GM23338 (cell line): Measurements from ENCODE around the gene CLCNKA. TPM values are rescaled to one million over a fixed set of nuclear protein-coding genes. Genes with fewer than 3 reads are reported as not detected.
A peak's percentile ranks its signal among the peaks of the same experiment; 100 is the strongest.

Source experiments
- ATAC-seq: fragments of 200-7000 bp; cut with Tn5 transposase; 3 replicates; pipeline ENCODE4 v1.9.1; 2020
- DNase-seq: peaks from one replicate; pipeline ENCODE4 v3.0.0-alpha.2; 2015; ENCODE audit warnings: low spot score
- H2AFZ ChIP-seq: fragments of 200-600 bp; sonication (generic); 2 replicates; pipeline ENCODE4 v1.8.0; 2016; ENCODE audit warnings: antibody characterized with exemption, mild to moderate bottlenecking, moderate library complexity
- H3F3A ChIP-seq: fragments of 200-600 bp; sonication (generic); replicated peaks from 2 replicates; pipeline ENCODE4 v1.8.0; 2017; ENCODE audit warnings: antibody characterized with exemption, mixed run types, low read depth
- H3K27ac ChIP-seq: fragments of 200-600 bp; sonication (generic); 2 replicates; pipeline ENCODE4 v1.6.1; 2016; ENCODE audit warnings: low read depth
- H3K27me3 ChIP-seq: fragments of 200-600 bp; sonication (generic); 2 replicates; pipeline ENCODE4 v1.8.0; 2016; ENCODE audit warnings: mild to moderate bottlenecking, mixed run types, moderate library complexity; ENCODE audit not compliant: insufficient read depth
- H3K36me3 ChIP-seq: fragments of 200-600 bp; sonication (generic); 2 replicates; pipeline ENCODE4 v1.8.0; 2016; ENCODE audit warnings: mild to moderate bottlenecking; ENCODE audit not compliant: insufficient read depth
- H3K4me1 ChIP-seq: fragments of 200-600 bp; sonication (generic); 2 replicates; pipeline ENCODE4 v1.8.0; 2016; ENCODE audit warnings: mild to moderate bottlenecking, moderate library complexity; ENCODE audit not compliant: insufficient read depth
- H3K4me2 ChIP-seq: fragments of 200-600 bp; sonication (generic); 2 replicates; pipeline ENCODE4 v1.7.1; 2017; ENCODE audit warnings: mixed run types
- H3K4me3 ChIP-seq: fragments of 200-600 bp; sonication (generic); 2 replicates; pipeline ENCODE4 v1.6.1; 2016; ENCODE audit warnings: mixed run types
- H3K79me2 ChIP-seq: fragments of 200-600 bp; sonication (generic); replicated peaks from 2 replicates; pipeline ENCODE4 v1.8.0; 2017; ENCODE audit warnings: mild to moderate bottlenecking; ENCODE audit not compliant: insufficient read depth
- H3K9me2 ChIP-seq: fragments of 200-600 bp; sonication (generic); 2 replicates; pipeline ENCODE4 v1.8.0; 2017; ENCODE audit not compliant: insufficient read depth
- H4K20me1 ChIP-seq: fragments of 200-600 bp; sonication (generic); replicated peaks from 2 replicates; pipeline ENCODE4 v1.8.0; 2017; ENCODE audit warnings: mild to moderate bottlenecking; ENCODE audit not compliant: insufficient read depth
- H3K27ac Mint-ChIP-seq: 2 replicates; pipeline ENCODE4 v1.8.0; 2020; ENCODE audit warnings: inconsistent platforms, mild to moderate bottlenecking, moderate library complexity, mixed read lengths
- H3K27me3 Mint-ChIP-seq: 3 replicates; pipeline ENCODE4 v1.8.0; 2022; ENCODE audit warnings: low read depth, mild to moderate bottlenecking, moderate library complexity, mixed read lengths, inconsistent platforms; ENCODE audit not compliant: insufficient read depth, poor library complexity
- H3K36me3 Mint-ChIP-seq: 3 replicates; pipeline ENCODE4 v1.8.0; 2021; ENCODE audit warnings: low read depth, mild to moderate bottlenecking, inconsistent platforms, moderate library complexity, mixed read lengths
- H3K4me1 Mint-ChIP-seq: 3 replicates; pipeline ENCODE4 v1.8.0; 2020; ENCODE audit warnings: mild to moderate bottlenecking, inconsistent platforms, mixed read lengths
- H3K4me3 Mint-ChIP-seq: 3 replicates; pipeline ENCODE4 v1.8.0; 2021; ENCODE audit warnings: moderate library complexity, mild to moderate bottlenecking, inconsistent platforms, mixed read lengths
- H3K9me3 Mint-ChIP-seq: 3 replicates; pipeline ENCODE4 v1.8.0; 2020; ENCODE audit warnings: moderate library complexity, mild to moderate bottlenecking, inconsistent platforms, mixed read lengths
- POLR2AphosphoS5 ChIP-seq: IDR thresholded peaks from 2 replicates; pipeline ENCODE4 v1.6.1; 2016; ENCODE audit warnings: antibody characterized with exemption, low read depth
- STAT1 ChIP-seq: IDR thresholded peaks from one replicate; pipeline ENCODE4 v1.6.1; 2016; ENCODE audit warnings: antibody characterized with exemption; ENCODE audit not compliant: unreplicated experiment
- polyA plus RNA-seq: library from polyadenylated mRNA; unstranded; fragments of >200 nt; fragmentation: Nextera tagmentation; extraction: Ambion mirVana; gene quantifications from 2 replicates; pipeline ENCODE4 v1.2.1, GENCODE V29; 2016
- total RNA-seq: library from RNA; depleted of rRNA; stranded (reverse); fragments of >200 nt; shearing (Covaris generic); gene quantifications from 2 replicates; pipeline ENCODE4 v1.2.3, GENCODE V29; 2014
- TF ChIP-seq, protein P1 (sequence below): fragments of 250-450 bp; sonication (Bioruptor Pico); IDR thresholded peaks from 2 replicates; pipeline ENCODE4 v1.5.0; 2020; ENCODE audit warnings: mild to moderate bottlenecking, moderate library complexity
- TF ChIP-seq, protein P2 (sequence below), 2 experiments: fragments of 200-600 bp in 1 of 2; sonication (generic) in 1 of 2; conservative IDR thresholded peaks; 2 replicates each; pipeline versions ENCODE4 v1.5.1 to v1.6.1; 2016 to 2017; ENCODE audit warnings: antibody characterized with exemption in 2 of 2, low read depth in 2 of 2, mild to moderate bottlenecking in 2 of 2, moderate library complexity in 1 of 2

Gene CLCNKA
- total and polyA plus RNA-seq, 2 experiments from 2014 or later, result 0.59 to 0.76 TPM

GRCh38 chr1:15975358-15975804 is 46.5 kb upstream of the CLCNKA start:
- H3K4me3 Mint-ChIP-seq, result peak overlapping the region; percentile 91
- H3K9me2 ChIP-seq, result no peaks in the 10 kb centered on the region
- peaks cover 3% of the 10 kb centered on the region for H3K27me3 Mint-ChIP-seq
- no peaks in the 10 kb centered on the region for H3K36me3 ChIP-seq
- peaks cover 17% of the 10 kb centered on the region for H3K36me3 Mint-ChIP-seq
- H2AFZ ChIP-seq, result peak overlapping the region; percentile 70; the same call in 1 of the 2 replicates
- DNase-seq (peak; percentile 84), ATAC-seq (peak; percentile 96)
- H3F3A ChIP-seq, result peaks cover 6% of the 10 kb centered on the region; the same call in 1 of the 2 replicates
- no peak for TF ChIP-seq STAT1
- no peak for TF ChIP-seq POLR2AphosphoS5
- TF ChIP-seq, protein P1, sequence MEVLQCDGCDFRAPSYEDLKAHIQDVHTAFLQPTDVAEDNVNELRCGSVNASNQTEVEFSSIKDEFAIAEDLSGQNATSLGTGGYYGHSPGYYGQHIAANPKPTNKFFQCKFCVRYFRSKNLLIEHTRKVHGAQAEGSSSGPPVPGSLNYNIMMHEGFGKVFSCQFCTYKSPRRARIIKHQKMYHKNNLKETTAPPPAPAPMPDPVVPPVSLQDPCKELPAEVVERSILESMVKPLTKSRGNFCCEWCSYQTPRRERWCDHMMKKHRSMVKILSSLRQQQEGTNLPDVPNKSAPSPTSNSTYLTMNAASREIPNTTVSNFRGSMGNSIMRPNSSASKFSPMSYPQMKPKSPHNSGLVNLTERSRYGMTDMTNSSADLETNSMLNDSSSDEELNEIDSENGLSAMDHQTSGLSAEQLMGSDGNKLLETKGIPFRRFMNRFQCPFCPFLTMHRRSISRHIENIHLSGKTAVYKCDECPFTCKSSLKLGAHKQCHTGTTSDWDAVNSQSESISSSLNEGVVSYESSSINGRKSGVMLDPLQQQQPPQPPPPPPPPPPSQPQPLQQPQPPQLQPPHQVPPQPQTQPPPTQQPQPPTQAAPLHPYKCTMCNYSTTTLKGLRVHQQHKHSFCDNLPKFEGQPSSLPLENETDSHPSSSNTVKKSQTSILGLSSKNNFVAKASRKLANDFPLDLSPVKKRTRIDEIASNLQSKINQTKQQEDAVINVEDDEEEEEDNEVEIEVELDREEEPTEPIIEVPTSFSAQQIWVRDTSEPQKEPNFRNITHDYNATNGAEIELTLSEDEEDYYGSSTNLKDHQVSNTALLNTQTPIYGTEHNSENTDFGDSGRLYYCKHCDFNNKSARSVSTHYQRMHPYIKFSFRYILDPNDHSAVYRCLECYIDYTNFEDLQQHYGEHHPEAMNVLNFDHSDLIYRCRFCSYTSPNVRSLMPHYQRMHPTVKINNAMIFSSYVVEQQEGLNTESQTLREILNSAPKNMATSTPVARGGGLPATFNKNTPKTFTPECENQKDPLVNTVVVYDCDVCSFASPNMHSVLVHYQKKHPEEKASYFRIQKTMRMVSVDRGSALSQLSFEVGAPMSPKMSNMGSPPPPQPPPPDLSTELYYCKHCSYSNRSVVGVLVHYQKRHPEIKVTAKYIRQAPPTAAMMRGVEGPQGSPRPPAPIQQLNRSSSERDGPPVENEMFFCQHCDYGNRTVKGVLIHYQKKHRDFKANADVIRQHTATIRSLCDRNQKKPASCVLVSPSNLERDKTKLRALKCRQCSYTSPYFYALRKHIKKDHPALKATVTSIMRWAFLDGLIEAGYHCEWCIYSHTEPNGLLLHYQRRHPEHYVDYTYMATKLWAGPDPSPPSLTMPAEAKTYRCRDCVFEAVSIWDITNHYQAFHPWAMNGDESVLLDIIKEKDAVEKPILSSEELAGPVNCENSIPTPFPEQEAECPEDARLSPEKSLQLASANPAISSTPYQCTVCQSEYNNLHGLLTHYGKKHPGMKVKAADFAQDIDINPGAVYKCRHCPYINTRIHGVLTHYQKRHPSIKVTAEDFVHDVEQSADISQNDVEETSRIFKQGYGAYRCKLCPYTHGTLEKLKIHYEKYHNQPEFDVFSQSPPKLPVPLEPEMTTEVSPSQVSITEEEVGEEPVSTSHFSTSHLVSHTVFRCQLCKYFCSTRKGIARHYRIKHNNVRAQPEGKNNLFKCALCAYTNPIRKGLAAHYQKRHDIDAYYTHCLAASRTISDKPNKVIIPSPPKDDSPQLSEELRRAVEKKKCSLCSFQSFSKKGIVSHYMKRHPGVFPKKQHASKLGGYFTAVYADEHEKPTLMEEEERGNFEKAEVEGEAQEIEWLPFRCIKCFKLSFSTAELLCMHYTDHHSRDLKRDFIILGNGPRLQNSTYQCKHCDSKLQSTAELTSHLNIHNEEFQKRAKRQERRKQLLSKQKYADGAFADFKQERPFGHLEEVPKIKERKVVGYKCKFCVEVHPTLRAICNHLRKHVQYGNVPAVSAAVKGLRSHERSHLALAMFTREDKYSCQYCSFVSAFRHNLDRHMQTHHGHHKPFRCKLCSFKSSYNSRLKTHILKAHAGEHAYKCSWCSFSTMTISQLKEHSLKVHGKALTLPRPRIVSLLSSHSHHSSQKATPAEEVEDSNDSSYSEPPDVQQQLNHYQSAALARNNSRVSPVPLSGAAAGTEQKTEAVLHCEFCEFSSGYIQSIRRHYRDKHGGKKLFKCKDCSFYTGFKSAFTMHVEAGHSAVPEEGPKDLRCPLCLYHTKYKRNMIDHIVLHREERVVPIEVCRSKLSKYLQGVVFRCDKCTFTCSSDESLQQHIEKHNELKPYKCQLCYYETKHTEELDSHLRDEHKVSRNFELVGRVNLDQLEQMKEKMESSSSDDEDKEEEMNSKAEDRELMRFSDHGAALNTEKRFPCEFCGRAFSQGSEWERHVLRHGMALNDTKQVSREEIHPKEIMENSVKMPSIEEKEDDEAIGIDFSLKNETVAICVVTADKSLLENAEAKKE, result no peak
- TF ChIP-seq, protein P2, sequence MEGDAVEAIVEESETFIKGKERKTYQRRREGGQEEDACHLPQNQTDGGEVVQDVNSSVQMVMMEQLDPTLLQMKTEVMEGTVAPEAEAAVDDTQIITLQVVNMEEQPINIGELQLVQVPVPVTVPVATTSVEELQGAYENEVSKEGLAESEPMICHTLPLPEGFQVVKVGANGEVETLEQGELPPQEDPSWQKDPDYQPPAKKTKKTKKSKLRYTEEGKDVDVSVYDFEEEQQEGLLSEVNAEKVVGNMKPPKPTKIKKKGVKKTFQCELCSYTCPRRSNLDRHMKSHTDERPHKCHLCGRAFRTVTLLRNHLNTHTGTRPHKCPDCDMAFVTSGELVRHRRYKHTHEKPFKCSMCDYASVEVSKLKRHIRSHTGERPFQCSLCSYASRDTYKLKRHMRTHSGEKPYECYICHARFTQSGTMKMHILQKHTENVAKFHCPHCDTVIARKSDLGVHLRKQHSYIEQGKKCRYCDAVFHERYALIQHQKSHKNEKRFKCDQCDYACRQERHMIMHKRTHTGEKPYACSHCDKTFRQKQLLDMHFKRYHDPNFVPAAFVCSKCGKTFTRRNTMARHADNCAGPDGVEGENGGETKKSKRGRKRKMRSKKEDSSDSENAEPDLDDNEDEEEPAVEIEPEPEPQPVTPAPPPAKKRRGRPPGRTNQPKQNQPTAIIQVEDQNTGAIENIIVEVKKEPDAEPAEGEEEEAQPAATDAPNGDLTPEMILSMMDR (conservative IDR thresholded peaks at IDR 0.05; ENCODE audit: low read depth in 2 of 2), result peak in 1 of 2 experiments; percentile 60; a peak in 2 of 4 replicates
- H3K9me3 Mint-ChIP-seq, result peaks cover 8% of the 10 kb centered on the region
- peak overlapping the region; percentile 73 for H3K4me3 ChIP-seq
- H4K20me1 ChIP-seq, result no peaks in the 10 kb centered on the region
- H3K4me2 ChIP-seq, result peak overlapping the region; percentile 89
- no peak overlapping the region for H3K27ac ChIP-seq
- H3K79me2 ChIP-seq, result peaks cover 23% of the 10 kb centered on the region
- no peaks in the 10 kb centered on the region for H3K27me3 ChIP-seq
- peaks cover 8% of the 10 kb centered on the region for H3K4me1 ChIP-seq
- 0 out of 2 replicates have a peak overlapping the region, but pooled peaks have one; percentile 75 for H3K27ac Mint-ChIP-seq
- peaks cover 13% of the 10 kb centered on the region for H3K4me1 Mint-ChIP-seq
